DND-41 (cell line): ENCODE results near the gene ENHO.

Experiments
- CTCF ChIP-seq: IDR thresholded peaks from 2 replicates; pipeline ENCODE4 v1.5.1; 2012; ENCODE audit warnings: borderline replicate concordance, low read length, moderate library complexity, mild to moderate bottlenecking; ENCODE audit not compliant: poor library complexity, severe bottlenecking; ENCODE audit errors: extremely low read depth
- EZH2 ChIP-seq: IDR thresholded peaks from 3 replicates; pipeline ENCODE4 v1.6.1; 2012; ENCODE audit warnings: borderline replicate concordance, low read depth, mild to moderate bottlenecking, moderate library complexity, low read length, inconsistent platforms; ENCODE audit not compliant: severe bottlenecking

- TF ChIP-seq CTCF: no peak
- no peak for TF ChIP-seq EZH2
These were observed 34.2 kb upstream of the ENHO start for GRCh38 chr9:34556949-34557348.
